Panc1 (cell line): Measurements from ENCODE around the gene TMTC1. TPM values are rescaled to one million over a fixed set of nuclear protein-coding genes. Genes with fewer than 3 reads are reported as not detected.

Source experiments
- ATAC-seq: fragments of 200-7000 bp; cut with Tn5 transposase; 2 replicates; pipeline ENCODE4 v1.9.1; 2020; ENCODE audit warnings: mild to moderate bottlenecking, moderate library complexity
- BruUV-seq: library from RNA; stranded (reverse); fragments of 400-500 nt; replicated peaks from 2 replicates; lab custom pipeline; 2021; lab: Mats Ljungman, UMichigan
- CTCF ChIA-PET: fragments of 300-600 bp; sonication (Branson Sonifier 250); formaldehyde crosslinking; loops from one replicate; lab custom pipeline; 2022; ENCODE audit warnings: antibody characterized with exemption; lab: Charles Lee
- POLR2A ChIA-PET: fragments of 300-600 bp; sonication (Branson Sonifier 250); formaldehyde crosslinking; loops from one replicate; lab custom pipeline; 2022; ENCODE audit warnings: antibody characterized with exemption; lab: Charles Lee
- DNase-seq: peaks from one replicate; pipeline ENCODE4 v3.0.0-alpha.2; 2010; ENCODE audit warnings: low read depth, low spot score
- H3K27ac ChIP-seq: 2 replicates; pipeline ENCODE4 v1.5.1; 2011; ENCODE audit warnings: mild to moderate bottlenecking, low read length, inconsistent platforms
- H3K27me3 ChIP-seq: fragments of 200-500 bp; sonication (Bioruptor generic); 2 replicates; pipeline ENCODE4 v1.6.0; 2014; ENCODE audit warnings: low read length, inconsistent platforms; ENCODE audit not compliant: control insufficient read depth, insufficient read depth
- H3K36me3 ChIP-seq: fragments of 200-500 bp; sonication (Bioruptor generic); 2 replicates; pipeline ENCODE4 v1.5.1; 2014; ENCODE audit warnings: inconsistent platforms, mild to moderate bottlenecking, low read length, moderate library complexity; ENCODE audit not compliant: control insufficient read depth, insufficient read depth
- H3K4me1 ChIP-seq: 2 replicates; pipeline ENCODE4 v1.5.1; 2011; ENCODE audit warnings: inconsistent platforms, mild to moderate bottlenecking, low read length, moderate library complexity; ENCODE audit not compliant: control insufficient read depth, insufficient read depth
- H3K4me3 ChIP-seq, 2 experiments: 2 replicates each; pipeline ENCODE4 v1.5.1; 2011 to 2012; ENCODE audit warnings: low read depth in 2 of 2, low read length in 2 of 2, mild to moderate bottlenecking in 2 of 2, inconsistent platforms in 1 of 2, moderate library complexity in 1 of 2
- H3K9me3 ChIP-seq: fragments of 200-500 bp; sonication (Bioruptor generic); 2 replicates; pipeline ENCODE4 v1.5.1; 2014; ENCODE audit warnings: low read depth, mild to moderate bottlenecking, inconsistent platforms, low read length, moderate library complexity; ENCODE audit not compliant: control insufficient read depth, insufficient read depth
- POLR2AphosphoS5 ChIP-seq: IDR thresholded peaks from 2 replicates; pipeline ENCODE4 v1.6.1; 2012; ENCODE audit warnings: mild to moderate bottlenecking, low read depth, low read length, moderate library complexity
- SIN3A ChIP-seq: IDR thresholded peaks from 2 replicates; pipeline ENCODE4 v1.6.1; 2012; ENCODE audit warnings: low read depth, mild to moderate bottlenecking, low read length, moderate library complexity, borderline replicate concordance; ENCODE audit not compliant: insufficient read depth
- TCF7L2 ChIP-seq: IDR thresholded peaks from 2 replicates; pipeline ENCODE4 v1.6.1; 2011; ENCODE audit warnings: mild to moderate bottlenecking, low read depth, low read length, inconsistent platforms
- in situ Hi-C: cut with HindIII; loops from 2 replicates; pipeline ENCODE4 v1.10.0; 2016; ENCODE audit warnings: low sequenced_read_pairs, low pct_unique_long_range_greater_than_20kb
- intact Hi-C: fragments of 100-400 bp; cut with micrococcal nuclease; formaldehyde crosslinking; loops from one replicate; pipeline ENCODE4 v1.10.0; 2022; ENCODE audit not compliant: unreplicated experiment
- total RNA-seq: library from RNA; stranded (reverse); gene quantifications from one replicate; pipeline ENCODE4 v1.2.1, GENCODE V29; 2021; ENCODE audit not compliant: unreplicated experiment
- TF ChIP-seq, protein P1 (sequence below): fragments of 450-650 bp; IDR thresholded peaks from 2 replicates; pipeline ENCODE4 v1.5.1; 2017; ENCODE audit warnings: mild to moderate bottlenecking
- TF ChIP-seq, protein P2 (sequence below), 2 experiments: IDR thresholded peaks; 2 replicates each; pipeline ENCODE4 v1.6.1; 2011 to 2012; ENCODE audit warnings: low read depth in 2 of 2, control low read depth in 1 of 2, low read length in 1 of 2, mild to moderate bottlenecking in 1 of 2, moderate library complexity in 1 of 2; ENCODE audit not compliant: insufficient read depth in 1 of 2

Gene TMTC1
- total RNA-seq, 1 experiment from 2014 or later, result 0.28 TPM

GRCh38 chr12:29754235-29755189, 29.2 kb downstream of the TMTC1 start:
- H3K27ac ChIP-seq, result no peak overlapping the region
- in situ Hi-C loops (no loop called here), intact Hi-C loops (no loop called here)
- H3K4me1 ChIP-seq, result no peaks in the 10 kb centered on the region; the same call in none of the 2 replicates
- no TSS peak for BruUV-seq
- no peaks in the 10 kb centered on the region for H3K9me3 ChIP-seq
- no peak for DNase-seq
- POLR2A ChIA-PET, result no interaction called here
- ATAC-seq, result no peak
- CTCF ChIA-PET, result no interaction called here
- TF ChIP-seq TCF7L2, result no peak
- TF ChIP-seq, protein P1, sequence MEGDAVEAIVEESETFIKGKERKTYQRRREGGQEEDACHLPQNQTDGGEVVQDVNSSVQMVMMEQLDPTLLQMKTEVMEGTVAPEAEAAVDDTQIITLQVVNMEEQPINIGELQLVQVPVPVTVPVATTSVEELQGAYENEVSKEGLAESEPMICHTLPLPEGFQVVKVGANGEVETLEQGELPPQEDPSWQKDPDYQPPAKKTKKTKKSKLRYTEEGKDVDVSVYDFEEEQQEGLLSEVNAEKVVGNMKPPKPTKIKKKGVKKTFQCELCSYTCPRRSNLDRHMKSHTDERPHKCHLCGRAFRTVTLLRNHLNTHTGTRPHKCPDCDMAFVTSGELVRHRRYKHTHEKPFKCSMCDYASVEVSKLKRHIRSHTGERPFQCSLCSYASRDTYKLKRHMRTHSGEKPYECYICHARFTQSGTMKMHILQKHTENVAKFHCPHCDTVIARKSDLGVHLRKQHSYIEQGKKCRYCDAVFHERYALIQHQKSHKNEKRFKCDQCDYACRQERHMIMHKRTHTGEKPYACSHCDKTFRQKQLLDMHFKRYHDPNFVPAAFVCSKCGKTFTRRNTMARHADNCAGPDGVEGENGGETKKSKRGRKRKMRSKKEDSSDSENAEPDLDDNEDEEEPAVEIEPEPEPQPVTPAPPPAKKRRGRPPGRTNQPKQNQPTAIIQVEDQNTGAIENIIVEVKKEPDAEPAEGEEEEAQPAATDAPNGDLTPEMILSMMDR, result no peak
- TF ChIP-seq, protein P2, sequence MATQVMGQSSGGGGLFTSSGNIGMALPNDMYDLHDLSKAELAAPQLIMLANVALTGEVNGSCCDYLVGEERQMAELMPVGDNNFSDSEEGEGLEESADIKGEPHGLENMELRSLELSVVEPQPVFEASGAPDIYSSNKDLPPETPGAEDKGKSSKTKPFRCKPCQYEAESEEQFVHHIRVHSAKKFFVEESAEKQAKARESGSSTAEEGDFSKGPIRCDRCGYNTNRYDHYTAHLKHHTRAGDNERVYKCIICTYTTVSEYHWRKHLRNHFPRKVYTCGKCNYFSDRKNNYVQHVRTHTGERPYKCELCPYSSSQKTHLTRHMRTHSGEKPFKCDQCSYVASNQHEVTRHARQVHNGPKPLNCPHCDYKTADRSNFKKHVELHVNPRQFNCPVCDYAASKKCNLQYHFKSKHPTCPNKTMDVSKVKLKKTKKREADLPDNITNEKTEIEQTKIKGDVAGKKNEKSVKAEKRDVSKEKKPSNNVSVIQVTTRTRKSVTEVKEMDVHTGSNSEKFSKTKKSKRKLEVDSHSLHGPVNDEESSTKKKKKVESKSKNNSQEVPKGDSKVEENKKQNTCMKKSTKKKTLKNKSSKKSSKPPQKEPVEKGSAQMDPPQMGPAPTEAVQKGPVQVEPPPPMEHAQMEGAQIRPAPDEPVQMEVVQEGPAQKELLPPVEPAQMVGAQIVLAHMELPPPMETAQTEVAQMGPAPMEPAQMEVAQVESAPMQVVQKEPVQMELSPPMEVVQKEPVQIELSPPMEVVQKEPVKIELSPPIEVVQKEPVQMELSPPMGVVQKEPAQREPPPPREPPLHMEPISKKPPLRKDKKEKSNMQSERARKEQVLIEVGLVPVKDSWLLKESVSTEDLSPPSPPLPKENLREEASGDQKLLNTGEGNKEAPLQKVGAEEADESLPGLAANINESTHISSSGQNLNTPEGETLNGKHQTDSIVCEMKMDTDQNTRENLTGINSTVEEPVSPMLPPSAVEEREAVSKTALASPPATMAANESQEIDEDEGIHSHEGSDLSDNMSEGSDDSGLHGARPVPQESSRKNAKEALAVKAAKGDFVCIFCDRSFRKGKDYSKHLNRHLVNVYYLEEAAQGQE (IDR thresholded peaks at IDR 0.05; ENCODE audit: insufficient read depth in 1 of 2, low read depth in 2 of 2, low read length in 1 of 2), result no peak
- TF ChIP-seq POLR2AphosphoS5, result no peak
- no peak for TF ChIP-seq SIN3A
- H3K27me3 ChIP-seq, result no peaks in the 10 kb centered on the region
- no peaks in the 10 kb centered on the region for H3K36me3 ChIP-seq
- H3K4me3 ChIP-seq, result no peak overlapping the region

- ATAC-seq (no peak), DNase-seq (no peak)
- ChIA-PET CTCF (no interaction called here), POLR2A (no interaction called here)
- Histone ChIP-seq H3K4me3 (no peak overlapping the region), H3K27ac (no peak overlapping the region), H3K36me3 (no peaks in the 10 kb centered on the region), H3K4me1 (no peaks in the 10 kb centered on the region; the same call in none of the 2 replicates), H3K9me3 (no peaks in the 10 kb centered on the region), H3K27me3 (no peaks in the 10 kb centered on the region)
- in situ Hi-C loops, result no loop called here
- TF ChIP-seq SIN3A, result no peak
- no peak for TF ChIP-seq POLR2AphosphoS5
- intact Hi-C loops, result no loop called here
- BruUV-seq, result no TSS peak
Observed at GRCh38 chr12:29752121-29752520, 31.6 kb downstream of the TMTC1 start.

GRCh38 chr12:29751676-29752075, 32.1 kb downstream of the TMTC1 start:
- in situ Hi-C loops (no loop called here), intact Hi-C loops (no loop called here)
- H3K27ac ChIP-seq, result no peak overlapping the region
- no peaks in the 10 kb centered on the region; the same call in none of the 2 replicates for H3K4me1 ChIP-seq
- no peaks in the 10 kb centered on the region for H3K27me3 ChIP-seq
- H3K9me3 ChIP-seq, result 0 out of 2 replicates have a peak, but pooled peaks cover 2% of the 10 kb centered on the region
- POLR2A ChIA-PET, result no interaction called here
- no peak for ATAC-seq
- TF ChIP-seq, protein P1, result no peak
- TF ChIP-seq POLR2AphosphoS5, result no peak
- TF ChIP-seq, protein P2 (IDR thresholded peaks at IDR 0.05; ENCODE audit: insufficient read depth in 1 of 2, low read depth in 2 of 2, low read length in 1 of 2), result no peak
- no peak for TF ChIP-seq SIN3A
- TF ChIP-seq TCF7L2, result no peak
- CTCF ChIA-PET, result no interaction called here
- H3K4me3 ChIP-seq, result no peak overlapping the region
- H3K36me3 ChIP-seq, result no peaks in the 10 kb centered on the region
- DNase-seq, result no peak
- no TSS peak for BruUV-seq
